ENCODE measurements around the gene GLO1. TPM values are rescaled to one million over a fixed set of nuclear protein-coding genes. Genes with fewer than 3 reads are reported as not detected.
A peak's percentile ranks its signal among the peaks of the same experiment; 100 is the strongest.

Gene GLO1
- total and polyA plus RNA-seq, 9 of the 15 experiments (the other 6 are each of a cell fraction or from before 2014, with no cell fraction given): 155 to 331 (median 203) TPM

DNA sequence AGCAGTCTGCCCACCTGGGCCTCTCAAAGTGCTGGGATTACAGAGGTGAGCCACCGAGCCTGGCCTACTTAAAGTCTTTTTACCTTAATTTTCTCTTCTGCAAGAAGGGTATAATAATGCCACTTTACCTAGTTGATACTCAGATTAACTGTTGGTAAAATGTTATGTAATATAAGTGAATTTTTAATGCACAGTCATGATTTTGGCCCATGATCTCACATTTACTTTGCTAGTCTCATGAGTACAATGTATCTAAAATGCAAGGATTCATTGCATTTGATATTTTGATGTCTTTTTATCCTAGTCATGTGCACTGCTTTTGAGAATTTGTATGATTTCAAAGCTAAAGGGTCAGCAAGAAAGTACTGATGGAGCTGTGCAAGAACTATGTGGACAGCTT is 25.3 kb upstream of the GLO1 start:
- Histone ChIP-seq H3K27me3 (ENCODE audit: control insufficient read depth in 2 of 2, insufficient read depth in 2 of 2, low read length in 2 of 2) (no peaks in the 10 kb centered on the region), H3K9me3 (replicated peaks; ENCODE audit: control insufficient read depth, insufficient read depth, low read depth, low read length) (no peaks in the 10 kb centered on the region), H3K4me2 (ENCODE audit: insufficient read depth, low read length) (no peak overlapping the region), H3K9ac (ENCODE audit: insufficient read depth in 1 of 2, low read depth in 2 of 2, low read length in 2 of 2) (no peak overlapping the region), H3K9me1 (ENCODE audit: control insufficient read depth, insufficient read depth, low read length) (no peaks in the 10 kb centered on the region), H2AFZ (ENCODE audit: low read depth, low read length) (no peak overlapping the region), H3K27ac (ENCODE audit: extremely low read depth, low read depth, low read length) (no peak overlapping the region), H3K79me2 (ENCODE audit: control insufficient read depth, insufficient read depth, low read length) (peaks cover 19% of the 10 kb centered on the region), H4K20me1 (replicated peaks; ENCODE audit: control insufficient read depth, insufficient read depth, low read length) (no peaks in the 10 kb centered on the region), H3K4me1 (replicated peaks in 1 of 2; ENCODE audit: control insufficient read depth in 2 of 2, insufficient read depth in 2 of 2, low read length in 2 of 2) (peaks cover 0 to 8% of the 10 kb centered on the region in 2 experiments; a peak in 2 of 5 replicates), H3K4me3 (no peak overlapping the region), H3K36me3 (ENCODE audit: control insufficient read depth, insufficient read depth, low read length) (no peaks in the 10 kb centered on the region; the same call in 2 of the 3 replicates)
- no TSS peak for BruUV-seq (replicated peaks)
- TF ChIP-seq IFI16 (CRISPR knock-in tag; IDR thresholded peaks at IDR 0.05): no peak
- no peak for TF ChIP-seq ZNF124 (CRISPR knock-in tag; IDR thresholded peaks at IDR 0.05)
- peak; percentile 16; the same call in 1 of the 2 replicates for TF ChIP-seq MAFF (IDR thresholded peaks at IDR 0.05; ENCODE audit: low read length)
- no peak for TF ChIP-seq TSC22D4 (tag; IDR thresholded peaks at IDR 0.05)
- TF ChIP-seq RBM17 (IDR thresholded peaks at IDR 0.05; ENCODE audit: borderline replicate concordance, low read depth, low read length): no peak
- TF ChIP-seq, protein P1, sequence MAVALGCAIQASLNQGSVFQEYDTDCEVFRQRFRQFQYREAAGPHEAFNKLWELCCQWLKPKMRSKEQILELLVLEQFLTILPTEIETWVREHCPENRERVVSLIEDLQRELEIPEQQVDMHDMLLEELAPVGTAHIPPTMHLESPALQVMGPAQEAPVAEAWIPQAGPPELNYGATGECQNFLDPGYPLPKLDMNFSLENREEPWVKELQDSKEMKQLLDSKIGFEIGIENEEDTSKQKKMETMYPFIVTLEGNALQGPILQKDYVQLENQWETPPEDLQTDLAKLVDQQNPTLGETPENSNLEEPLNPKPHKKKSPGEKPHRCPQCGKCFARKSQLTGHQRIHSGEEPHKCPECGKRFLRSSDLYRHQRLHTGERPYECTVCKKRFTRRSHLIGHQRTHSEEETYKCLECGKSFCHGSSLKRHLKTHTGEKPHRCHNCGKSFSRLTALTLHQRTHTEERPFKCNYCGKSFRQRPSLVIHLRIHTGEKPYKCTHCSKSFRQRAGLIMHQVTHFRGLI (CRISPR knock-in tag; IDR thresholded peaks at IDR 0.05): no peak
- peak; percentile 26; the same call in 1 of the 2 replicates for TF ChIP-seq MAFG (tag; conservative IDR thresholded peaks at IDR 0.05)
- TF ChIP-seq SLC30A9 (CRISPR knock-in tag; IDR thresholded peaks at IDR 0.05): no peak
- TF ChIP-seq ESRRA (IDR thresholded peaks at IDR 0.05; ENCODE audit: borderline replicate concordance, low read depth): no peak
- TF ChIP-seq BCL6 (CRISPR knock-in tag; IDR thresholded peaks at IDR 0.05): no peak
- no peak for TF ChIP-seq WHSC1 (IDR thresholded peaks at IDR 0.05; ENCODE audit: low read length)
- no peak for TF ChIP-seq ZNF146 (CRISPR knock-in tag; IDR thresholded peaks at IDR 0.05; ENCODE audit: unreplicated experiment)
- TF ChIP-seq PYGO2 (tag; IDR thresholded peaks at IDR 0.05): no peak
- TF ChIP-seq HDAC6 (IDR thresholded peaks at IDR 0.05; ENCODE audit: low read depth, low read length): no peak
- no peak for TF ChIP-seq HMG20B (CRISPR knock-in tag; IDR thresholded peaks at IDR 0.05)
- peak; percentile 36 for TF ChIP-seq ZNF316 (IDR thresholded peaks at IDR 0.05)
- no peak for TF ChIP-seq HBP1 (CRISPR knock-in tag; IDR thresholded peaks at IDR 0.05)
- no peak for TF ChIP-seq TBL1XR1 (IDR thresholded peaks at IDR 0.05; ENCODE audit: low read length in 2 of 2)
- no peak for DNase-seq (ENCODE audit: extremely low read depth in 1 of 4, low spot score in 3 of 4)
- no peak for FAIRE-seq
- ChIA-PET POLR2A (interaction anchor here (0.6 to 1.5 kb wide), 2 partner anchors 17 to 169 kb away, joined by 3 read pairs; no protein-coding TSS in a partner anchor), CTCF (ENCODE audit: low intra/inter-chr PET ratio) (no interaction called here)
- ATAC-seq: no peak
- 44% methylated on average over 1 of the region's 1 CpG for WGBS (ENCODE audit: insufficient coverage, low coverage, missing lambda C conversion rate)
- in situ Hi-C loops (cut with MboI) (no loop called here), intact Hi-C loops (cut with micrococcal nuclease) (no loop called here)
